ENCODE results near the gene DOCK1. TPM values are rescaled to one million over a fixed set of nuclear protein-coding genes. Genes with fewer than 3 reads are reported as not detected.

The DOCK1 gene
- polyA plus RNA-seq, 1 of the 3 experiments (the other 2 are of a cell fraction): 15.5 TPM

DNA sequence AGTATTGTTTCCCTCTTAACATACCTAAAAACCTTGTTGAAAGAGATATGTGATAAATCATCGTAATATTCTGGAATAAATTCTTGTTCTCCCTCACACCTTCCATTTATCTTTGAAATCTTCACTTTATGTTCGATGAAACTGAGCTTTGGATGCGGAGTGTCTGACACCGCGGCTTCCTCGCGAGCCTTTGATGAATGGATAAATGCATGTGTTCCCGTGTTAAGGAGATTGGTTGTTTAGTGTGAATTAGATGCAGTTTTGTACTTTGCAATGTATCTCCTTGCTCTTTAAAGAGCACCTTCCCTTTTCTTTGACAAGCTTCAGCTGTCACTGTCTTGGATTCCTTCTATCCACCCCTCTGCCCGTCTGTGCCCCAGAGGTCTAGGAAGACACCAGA is 138.1 kb downstream of the DOCK1 start:
- Histone ChIP-seq H2AFZ (ENCODE audit: low read depth) (no peak overlapping the region), H3F3A (replicated peaks; ENCODE audit: insufficient read depth) (peaks cover 17% of the 10 kb centered on the region), H3K9ac (no peak overlapping the region), H3K9me2 (no peaks in the 10 kb centered on the region), H3K27ac (ENCODE audit: low read depth in 2 of 2, low read length in 1 of 2) (no peak overlapping the region), H3K79me2 (ENCODE audit: insufficient read depth) (no peaks in the 10 kb centered on the region), H3K36me3 (replicated peaks in 1 of 2; ENCODE audit: control insufficient read depth in 1 of 2, insufficient read depth in 2 of 2, low read length in 1 of 2) (peaks cover 50 to 55% of the 10 kb centered on the region in 2 experiments), H4K20me1 (ENCODE audit: insufficient read depth) (no peaks in the 10 kb centered on the region), H3K9me3 (no peaks in the 10 kb centered on the region), H3K4me3 (ENCODE audit: low read depth in 2 of 2, low read length in 1 of 2) (no peak overlapping the region), H3K4me1 (ENCODE audit: control insufficient read depth in 1 of 2, insufficient read depth in 2 of 2, low read depth in 1 of 2, low read length in 1 of 2) (peaks cover 2 to 6% of the 10 kb centered on the region in 2 experiments; a peak in 2 of 4 replicates), H3K27me3 (ENCODE audit: insufficient read depth) (no peaks in the 10 kb centered on the region), H3K4me2 (no peak overlapping the region)
- ChIA-PET CTCF (no interaction called here), POLR2A (no interaction called here)
- TF ChIP-seq CTCF (IDR thresholded peaks at IDR 0.05) (no peak), SMC3 (IDR thresholded peaks at IDR 0.05; ENCODE audit: low read depth, low read length) (no peak), EZH2phosphoT487 (IDR thresholded peaks at IDR 0.05; ENCODE audit: borderline replicate concordance, low read depth) (no peak), RXRA (IDR thresholded peaks at IDR 0.05; ENCODE audit: borderline replicate concordance, low read depth) (no peak), USF1 (IDR thresholded peaks at IDR 0.05; ENCODE audit: borderline replicate concordance, low read depth) (no peak), TEAD4 (IDR thresholded peaks at IDR 0.05; ENCODE audit: borderline replicate concordance, insufficient read depth) (no peak), RAD21 (IDR thresholded peaks at IDR 0.05; ENCODE audit: low read length) (no peak), YY1 (IDR thresholded peaks at IDR 0.05; ENCODE audit: low read depth) (no peak), CHD2 (IDR thresholded peaks at IDR 0.05; ENCODE audit: low read length, partially characterized antibody) (no peak), RFX5 (IDR thresholded peaks at IDR 0.05; ENCODE audit: low read length) (no peak), TAF1 (IDR thresholded peaks at IDR 0.05; ENCODE audit: borderline replicate concordance, low read depth, low read length) (no peak), ELF1 (IDR thresholded peaks at IDR 0.05) (no peak), FOXM1 (IDR thresholded peaks at IDR 0.05; ENCODE audit: low read depth) (no peak), GABPA (IDR thresholded peaks at IDR 0.05; ENCODE audit: low read depth) (no peak), GATA2 (CRISPR knock-in tag; IDR thresholded peaks at IDR 0.05) (no peak), EP300 (IDR thresholded peaks at IDR 0.05; ENCODE audit: borderline replicate concordance in 1 of 2, low read depth in 1 of 2, low read length in 1 of 2) (no peak)
- TF ChIP-seq, protein P1, sequence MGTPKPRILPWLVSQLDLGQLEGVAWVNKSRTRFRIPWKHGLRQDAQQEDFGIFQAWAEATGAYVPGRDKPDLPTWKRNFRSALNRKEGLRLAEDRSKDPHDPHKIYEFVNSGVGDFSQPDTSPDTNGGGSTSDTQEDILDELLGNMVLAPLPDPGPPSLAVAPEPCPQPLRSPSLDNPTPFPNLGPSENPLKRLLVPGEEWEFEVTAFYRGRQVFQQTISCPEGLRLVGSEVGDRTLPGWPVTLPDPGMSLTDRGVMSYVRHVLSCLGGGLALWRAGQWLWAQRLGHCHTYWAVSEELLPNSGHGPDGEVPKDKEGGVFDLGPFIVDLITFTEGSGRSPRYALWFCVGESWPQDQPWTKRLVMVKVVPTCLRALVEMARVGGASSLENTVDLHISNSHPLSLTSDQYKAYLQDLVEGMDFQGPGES (IDR thresholded peaks at IDR 0.05; ENCODE audit: low read depth, low read length): no peak
- TF ChIP-seq, protein P2, sequence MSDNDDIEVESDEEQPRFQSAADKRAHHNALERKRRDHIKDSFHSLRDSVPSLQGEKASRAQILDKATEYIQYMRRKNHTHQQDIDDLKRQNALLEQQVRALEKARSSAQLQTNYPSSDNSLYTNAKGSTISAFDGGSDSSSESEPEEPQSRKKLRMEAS (IDR thresholded peaks at IDR 0.05; ENCODE audit: low read depth): no peak
- WGBS (ENCODE audit: low lambda C conversion rate): 97% methylated on average over 9 of the region's 9 CpGs
- no peak for DNase-seq

Measured in SK-N-SH (cell line).